Activated T-helper 1 cell treated with Interleukin-2 at 50 U/mL for 16 hours (primary cell): ENCODE results near the gene GJB2.
"Not testable (repeated sequence)": the region's sequence is repeated elsewhere in the genome, so short reads cannot be mapped to it uniquely, and the experiment has no call there.

Experiments used
- DNase-seq: peaks from one replicate; pipeline ENCODE4 v3.0.0-alpha.2; 2020; ENCODE audit warnings: low read depth

Gene GJB2

DNA sequence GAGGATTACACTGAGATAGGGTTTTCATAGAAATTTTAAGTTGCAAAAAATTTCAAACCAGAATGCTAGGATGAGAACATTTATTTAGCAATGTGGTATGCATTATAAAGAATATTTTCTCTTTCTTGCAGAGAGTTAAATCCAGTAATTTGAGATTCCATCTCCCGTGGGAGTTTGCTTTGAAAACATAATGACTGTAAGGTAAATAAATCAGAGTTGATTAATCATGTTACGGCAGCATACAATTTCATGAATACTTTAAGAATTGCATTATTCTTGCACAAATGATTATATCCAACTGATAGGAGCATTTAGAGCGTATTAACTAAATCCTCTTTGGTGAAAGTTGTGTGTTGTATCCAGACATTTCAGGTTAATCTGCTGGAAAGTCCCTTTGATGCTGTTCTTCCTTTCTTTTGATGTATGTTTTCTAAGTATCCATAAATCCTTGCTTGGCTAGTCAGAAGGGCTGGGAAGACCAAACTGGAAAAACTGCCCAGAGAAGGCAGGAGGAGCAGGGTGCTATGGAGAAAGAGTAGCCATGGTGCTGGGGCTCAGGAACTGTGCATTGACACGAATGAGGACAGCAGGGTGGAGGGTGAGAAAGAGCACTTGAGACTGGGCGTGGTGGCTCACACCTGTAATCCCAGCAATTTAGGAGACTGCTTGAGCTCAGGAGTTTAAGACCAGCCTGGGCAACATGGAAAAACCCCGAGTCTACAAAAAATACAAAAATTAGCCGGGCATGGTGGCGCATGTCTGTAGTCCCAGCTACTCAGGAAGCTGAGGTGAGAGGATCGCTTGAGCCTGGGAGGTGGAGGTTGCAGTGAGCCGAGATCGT lies 27.1 kb downstream of the GJB2 start:
- no peak for DNase-seq

DNA sequence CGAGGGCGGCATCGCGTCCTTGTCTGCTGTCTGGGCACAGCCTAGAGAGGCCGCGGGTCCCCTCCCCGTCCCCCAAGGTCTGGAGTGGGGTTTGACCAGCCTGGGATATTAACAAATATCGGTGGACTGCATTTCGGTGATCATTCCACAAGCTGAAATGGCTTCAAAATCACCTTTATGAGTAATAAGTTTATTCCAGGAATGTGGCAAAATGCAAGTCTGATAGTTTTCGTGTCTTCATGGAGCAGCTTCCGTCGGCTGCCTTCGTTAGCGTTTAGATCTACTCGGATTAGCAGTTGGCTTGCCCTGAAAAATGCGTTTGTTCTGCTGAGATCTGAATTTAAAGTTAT lies 30.8 kb downstream of the GJB2 start:
- no peak for DNase-seq

GRCh38 chr13:20161275-20161950 lies 31.3 kb downstream of the GJB2 start:
- peak; percentile 30 for DNase-seq

DNA sequence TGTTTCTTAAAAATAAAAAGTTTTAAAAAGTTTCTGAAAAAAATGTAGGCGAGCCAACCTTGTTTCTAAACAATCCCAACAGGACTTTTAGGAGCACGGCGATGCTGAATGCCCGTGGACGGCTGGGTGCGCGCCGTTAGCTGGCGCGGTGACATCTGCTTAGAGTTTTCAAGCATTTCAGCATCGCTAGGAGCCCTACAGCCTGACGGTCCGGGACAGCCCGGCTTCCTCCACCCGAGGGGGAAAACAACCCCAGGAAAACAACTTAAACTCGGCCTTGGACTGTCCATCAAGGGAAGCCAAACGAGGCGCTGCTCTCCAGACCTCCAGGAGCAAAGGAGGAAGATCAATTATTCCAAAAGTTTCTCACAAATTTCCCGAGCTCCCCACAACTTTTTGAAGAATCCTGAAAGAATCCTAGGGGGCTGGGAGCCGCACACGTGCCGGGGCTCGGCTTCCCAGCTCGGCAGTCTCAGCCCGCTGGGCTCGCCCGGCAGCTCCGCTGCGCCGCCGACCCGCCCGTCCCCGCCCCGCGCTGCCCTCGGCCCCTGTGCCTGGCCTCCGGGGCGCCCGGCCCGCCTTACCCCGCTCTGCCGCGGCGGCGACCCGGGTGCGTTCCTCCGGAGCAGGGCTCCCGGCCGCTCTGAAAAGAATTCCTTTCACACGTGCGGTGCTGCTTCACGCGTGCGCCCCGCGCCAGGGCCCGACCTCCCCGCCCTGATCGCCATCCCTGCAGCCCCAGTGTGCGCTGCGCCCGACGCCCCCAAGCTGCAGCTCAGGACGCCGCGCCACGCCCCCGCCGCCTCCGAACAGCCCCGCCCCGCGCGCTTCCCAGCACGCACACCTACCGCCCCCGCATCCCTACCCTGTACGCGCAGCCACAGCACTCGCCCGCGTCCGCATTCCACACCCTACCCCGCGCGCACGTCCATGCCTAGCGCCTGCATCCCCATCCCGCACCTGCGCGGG lies 32.1 kb downstream of the GJB2 start, which contains the start of gene GJA3:
GJA3 (minus strand) TSS at position 747 of the 969 bp plus-strand sequence. CDS start 17,764 bp downstream, outside the sequence.
- peak; percentile 23 for DNase-seq

- DNase-seq, result no peak
Observed at GRCh38 chr13:20159646-20160305, 33.0 kb downstream of the GJB2 start.

DNA sequence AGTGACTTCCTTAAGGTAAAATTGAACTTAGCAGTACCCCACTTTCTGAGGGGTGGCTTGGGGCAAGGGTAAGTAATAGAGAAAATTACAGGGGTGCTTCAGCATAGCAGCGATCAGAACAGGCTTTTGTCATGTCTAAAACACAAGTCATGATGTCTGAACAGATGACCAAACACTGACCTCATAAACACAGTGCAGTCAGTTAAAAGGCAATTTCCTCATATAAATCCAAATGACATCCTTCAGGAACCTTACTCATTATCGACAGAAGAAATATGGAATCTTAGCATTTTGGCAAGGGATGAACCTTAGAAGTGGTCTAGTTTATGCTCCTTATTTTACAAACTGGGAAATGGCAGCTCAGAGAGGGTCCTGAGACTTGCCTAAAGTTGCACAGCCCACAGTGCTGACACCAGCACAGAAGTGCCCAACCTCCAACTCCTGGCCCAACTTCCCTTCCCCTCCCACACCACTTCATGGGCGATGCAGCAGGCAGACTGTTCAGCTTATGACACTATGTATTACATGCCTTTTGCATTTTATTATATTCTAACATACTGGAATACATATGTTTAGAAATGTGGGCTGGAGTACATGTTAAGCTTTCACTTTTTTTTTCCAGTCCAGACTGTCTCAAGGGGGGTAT lies 35.5 kb downstream of the GJB2 start:
- no peak for DNase-seq

- no peak for DNase-seq
Observed at GRCh38 chr13:20156702-20157101, 36.0 kb downstream of the GJB2 start.

- DNase-seq, result not testable (repeated sequence)
Observed at GRCh38 chr13:20153290-20153689, 39.4 kb downstream of the GJB2 start.

- DNase-seq, result no peak
Observed at GRCh38 chr13:20151612-20152011, 41.1 kb downstream of the GJB2 start.

DNA sequence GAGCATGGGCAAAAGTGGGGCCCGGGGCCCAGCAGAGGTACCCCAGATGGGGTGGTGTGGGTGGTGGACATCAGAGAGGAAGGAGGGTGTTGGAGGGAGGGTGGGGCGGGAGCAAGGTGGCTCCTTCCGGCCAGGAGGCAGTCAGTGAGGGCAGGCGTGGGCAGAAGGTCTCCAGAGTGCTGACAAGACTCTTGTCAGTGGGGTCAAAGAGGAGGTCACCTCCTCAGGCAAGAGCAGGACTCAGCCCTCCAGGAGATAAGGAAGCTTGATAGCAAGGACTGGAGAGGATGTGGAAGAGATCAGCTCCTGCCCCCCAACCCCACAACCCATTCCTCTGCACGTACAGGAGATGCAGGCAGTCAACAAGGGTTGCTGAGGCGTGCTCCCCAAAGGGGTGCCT lies 41.7 kb downstream of the GJB2 start:
- DNase-seq, result no peak

- no peak for DNase-seq
Observed at GRCh38 chr13:20150561-20150960, 42.2 kb downstream of the GJB2 start.

- DNase-seq, result no peak
Observed at GRCh38 chr13:20149762-20150161, 43.0 kb downstream of the GJB2 start.

DNA sequence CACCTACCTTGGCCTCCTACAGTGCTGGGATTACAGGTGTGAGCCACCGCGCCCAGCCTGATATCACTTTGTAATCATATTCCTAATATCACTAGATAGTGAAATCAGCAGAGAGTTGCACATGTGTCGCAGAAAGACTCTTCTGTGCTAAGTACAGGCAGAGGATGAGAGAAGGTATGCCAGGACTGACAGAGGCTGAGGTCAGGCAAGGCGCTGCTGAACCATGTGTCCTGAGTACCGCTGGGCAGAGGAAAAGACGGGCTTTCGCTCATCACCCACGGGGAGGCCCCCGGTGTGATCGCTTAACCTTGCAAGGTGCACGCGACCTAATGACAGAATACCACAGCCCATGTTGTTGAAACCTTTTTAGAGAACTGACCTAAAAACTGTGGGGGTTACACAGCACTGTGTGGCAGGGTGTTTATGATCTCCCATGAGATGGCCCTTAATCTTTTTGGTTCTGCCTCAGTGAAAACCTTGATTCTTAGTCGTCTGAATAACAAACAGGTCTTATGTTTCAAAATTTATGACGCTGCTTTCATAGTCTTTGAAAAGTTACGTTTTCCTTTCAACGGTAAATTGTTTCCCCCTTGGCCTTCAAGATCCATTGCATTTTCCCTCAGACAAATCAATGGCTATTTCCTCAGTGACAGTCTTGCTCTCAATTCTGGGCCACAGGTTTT lies 44.1 kb downstream of the GJB2 start:
- no peak for DNase-seq

- no peak for DNase-seq
Observed at GRCh38 chr13:20146381-20146780, 46.4 kb downstream of the GJB2 start.

DNA sequence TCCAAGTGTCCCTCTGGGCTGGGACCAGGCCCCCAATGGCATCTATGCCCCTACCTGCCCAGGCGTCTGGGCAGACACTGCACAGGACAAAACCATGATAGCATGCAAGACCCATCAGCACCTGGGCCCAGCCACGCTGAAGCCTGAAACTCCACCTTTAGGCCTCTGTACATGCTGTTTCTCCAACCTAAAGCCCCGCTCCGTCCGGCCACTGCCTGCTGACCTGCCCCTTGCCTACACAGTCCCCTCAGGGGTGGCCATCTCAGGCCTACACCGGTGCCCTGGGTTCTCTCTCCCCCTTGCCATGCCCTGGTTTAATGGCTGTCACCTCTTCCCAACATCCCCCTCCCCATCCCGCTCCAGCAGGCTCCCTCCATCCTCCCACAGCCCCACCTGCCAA lies 47.2 kb downstream of the GJB2 start:
- no peak for DNase-seq

DNA sequence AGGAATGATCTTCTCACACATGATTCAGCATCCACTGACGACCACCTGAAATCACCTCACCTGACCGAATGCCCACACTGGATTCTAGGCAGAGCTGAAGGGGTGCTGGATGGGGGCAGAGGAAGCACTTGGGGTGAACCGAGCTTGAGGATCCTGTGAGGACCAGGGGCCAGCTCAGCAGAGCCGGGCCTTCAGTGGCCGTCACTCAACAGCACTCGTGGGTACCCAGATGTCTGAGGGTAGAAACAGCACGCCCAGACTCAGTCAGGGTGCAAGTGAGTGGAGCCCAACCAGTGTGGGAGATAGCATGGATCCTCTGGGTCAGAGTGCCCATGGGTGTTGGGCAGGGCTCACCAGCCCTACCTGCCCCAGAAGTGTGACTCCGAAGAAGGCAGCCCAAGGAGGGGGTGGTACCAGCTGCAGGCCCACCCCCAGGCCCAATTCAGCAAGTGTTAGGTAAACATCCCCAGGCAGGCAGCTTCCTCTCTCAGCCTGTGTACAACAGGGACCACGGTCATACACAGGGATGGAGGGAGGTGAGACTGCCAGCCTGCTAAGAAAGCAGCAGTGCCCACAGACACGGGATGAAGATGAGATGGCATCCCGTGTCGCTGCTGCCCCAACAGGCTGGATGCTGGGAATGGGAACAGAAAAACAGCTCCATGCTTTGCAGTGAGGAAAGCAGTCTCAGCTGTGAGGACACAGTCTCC lies 48.4 kb downstream of the GJB2 start:
- no peak for DNase-seq

GRCh38 chr13:20142927-20143480 lies 49.7 kb downstream of the GJB2 start:
- DNase-seq, result no peak

- DNase-seq, result no peak
Observed at GRCh38 chr13:20142023-20142926, 50.5 kb downstream of the GJB2 start.
